Spleen (tissue), 11 donors: ENCODE data around the gene BNC2. TPM values are rescaled to one million over a fixed set of nuclear protein-coding genes. Genes with fewer than 3 reads are reported as not detected.

Source experiments
- DNase-seq: peaks from one replicate; pipeline ENCODE4 v3.0.0-alpha.2; 2020
- H3K27ac ChIP-seq, 8 donors: fragments of 200-600 bp; sonication (generic) in 7 of 8; 1 replicate in 4 of 8; 2 replicates in 4 of 8; pipeline versions ENCODE4 v1.5.0 to v1.8.0; 2016 to 2021; ENCODE audit warnings: inconsistent platforms in 4 of 8, mild to moderate bottlenecking in 4 of 8, moderate library complexity in 1 of 8
- H3K27me3 ChIP-seq, 7 donors: fragments of 200-600 bp; sonication (generic) in 6 of 7; replicated peaks in 1 of 7; 1 replicate in 4 of 7; 2 replicates in 3 of 7; pipeline versions ENCODE4 v1.5.0 to v1.8.0; 2016 to 2021; ENCODE audit warnings: inconsistent platforms in 3 of 7, mild to moderate bottlenecking in 1 of 7
- H3K36me3 ChIP-seq, 6 donors: fragments of 200-600 bp; sonication (generic) in 5 of 6; 1 replicate in 4 of 6; 2 replicates in 2 of 6; pipeline versions ENCODE4 v1.5.0 to v1.8.0; 2016 to 2021; ENCODE audit warnings: inconsistent platforms in 2 of 6
- H3K4me1 ChIP-seq, 6 donors: fragments of 200-600 bp; sonication (generic) in 5 of 6; 1 replicate in 3 of 6; 2 replicates in 3 of 6; pipeline versions ENCODE4 v1.5.0 to v1.8.0; 2016 to 2021; ENCODE audit warnings: inconsistent platforms in 3 of 6
- H3K4me3 ChIP-seq, 8 donors: fragments of 200-600 bp; sonication (generic) in 7 of 8; 1 replicate in 4 of 8; 2 replicates in 4 of 8; pipeline versions ENCODE4 v1.5.0 to v1.8.0; 2016 to 2021; ENCODE audit warnings: inconsistent platforms in 4 of 8, mild to moderate bottlenecking in 4 of 8, moderate library complexity in 2 of 8
- H3K9me3 ChIP-seq, 8 donors: fragments of 200-600 bp; sonication (generic) in 7 of 8; 1 replicate in 4 of 8; 2 replicates in 4 of 8; pipeline versions ENCODE4 v1.5.0 to v1.8.0; 2016 to 2021; ENCODE audit warnings: inconsistent platforms in 4 of 8
- POLR2A ChIP-seq, 3 donors: fragments of 450-650 bp; IDR thresholded peaks; one replicate each; pipeline ENCODE4 v1.5.1; 2017; ENCODE audit warnings: antibody characterized with exemption in 3 of 3, mild to moderate bottlenecking in 1 of 3
- POLR2AphosphoS5 ChIP-seq, 3 donors: sonication (generic); formaldehyde crosslinking; IDR thresholded peaks; one replicate each; pipeline ENCODE4 v1.5.1; 2017; ENCODE audit warnings: antibody characterized with exemption in 3 of 3
- whole genome bisulfite sequencing, 5 donors: extraction: QIAGEN DNeasy Blood & Tissue Kit in 3 of 5; methylation state at CpG; one replicate each; pipeline versions ENCODE4 v1.1.5 to v1.1.7; 2013 to 2018; 5-methylcytosine and 5-hydroxymethylcytosine counted together
- intact Hi-C: fragments of 100-400 bp; cut with DNase I; formaldehyde crosslinking; loops from one replicate; pipeline ENCODE4 v1.15.0; 2023; ENCODE audit warnings: low total_unique reads
- polyA plus RNA-seq, 3 donors: library from polyadenylated mRNA; stranded (reverse); fragments of 200-250 nt; gene quantifications; one replicate each; pipeline ENCODE4 v1.2.1, GENCODE V29; 2013
- total RNA-seq, 7 donors: library from RNA; depleted of rRNA in 3 of 7; stranded (reverse); fragments of >200 nt in 3 of 7; fragmentation: NEBNext Ultra II Directional in 4 of 7; extraction: Animal tissue kit (Norgen Biotek cat#: 25700) in 4 of 7; gene quantifications; one replicate each; pipeline versions ENCODE4 v1.1.0 to v1.2.1, GENCODE V29; 2016 to 2021
- TF ChIP-seq, protein P1 (sequence below), 11 experiments: fragments of 200-600 bp in 7 of 11; fragments of 450-650 bp in 4 of 11; sonication (generic) in 4 of 11; IDR thresholded peaks in 8 of 11; conservative IDR thresholded peaks in 3 of 11; 1 replicate in 7 of 11; 2 replicates in 4 of 11; pipeline versions ENCODE4 v1.4.0 to v1.8.0; 2016 to 2021; ENCODE audit warnings: antibody characterized with exemption in 11 of 11, inconsistent platforms in 4 of 11, mild to moderate bottlenecking in 1 of 11
- donor health status: healthy with polysubstance abuse.
- donor health status: DM: no; HTN: no; CAD: no; lungs with moderate emphysema.
- donor health status: DM: no; HTN: no; CAD: no.
- donor health status: Bipolar disorder and iron deficiency.
- donor health status: healthy.
- donor health status: DM: no; HTN: no; CAD: no.
- donor health status: DM: yes; HTN: yes; CAD: no.

The BNC2 gene
- total and polyA plus RNA-seq, 10 donors: 0.07 to 4.3 (median 1.3) TPM

DNA sequence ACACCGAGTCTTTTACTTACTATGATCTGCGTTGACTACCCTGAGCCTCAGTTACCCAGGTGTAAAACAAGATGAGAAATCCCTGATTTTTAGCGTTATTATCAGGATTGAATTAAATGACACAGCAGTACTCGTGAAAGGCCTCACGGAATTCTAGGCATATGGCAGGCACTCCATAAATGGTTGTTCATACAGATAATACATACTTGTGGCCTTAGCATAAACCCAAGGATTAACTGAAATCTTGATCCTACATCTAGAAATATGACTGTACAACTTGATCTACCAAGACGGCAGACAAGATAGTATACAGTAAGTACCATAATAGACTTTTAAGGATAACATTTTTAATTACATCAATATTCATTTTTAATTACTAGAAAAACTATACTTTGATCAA is 409.8 kb downstream of the BNC2 start:
- TF ChIP-seq, protein P1, sequence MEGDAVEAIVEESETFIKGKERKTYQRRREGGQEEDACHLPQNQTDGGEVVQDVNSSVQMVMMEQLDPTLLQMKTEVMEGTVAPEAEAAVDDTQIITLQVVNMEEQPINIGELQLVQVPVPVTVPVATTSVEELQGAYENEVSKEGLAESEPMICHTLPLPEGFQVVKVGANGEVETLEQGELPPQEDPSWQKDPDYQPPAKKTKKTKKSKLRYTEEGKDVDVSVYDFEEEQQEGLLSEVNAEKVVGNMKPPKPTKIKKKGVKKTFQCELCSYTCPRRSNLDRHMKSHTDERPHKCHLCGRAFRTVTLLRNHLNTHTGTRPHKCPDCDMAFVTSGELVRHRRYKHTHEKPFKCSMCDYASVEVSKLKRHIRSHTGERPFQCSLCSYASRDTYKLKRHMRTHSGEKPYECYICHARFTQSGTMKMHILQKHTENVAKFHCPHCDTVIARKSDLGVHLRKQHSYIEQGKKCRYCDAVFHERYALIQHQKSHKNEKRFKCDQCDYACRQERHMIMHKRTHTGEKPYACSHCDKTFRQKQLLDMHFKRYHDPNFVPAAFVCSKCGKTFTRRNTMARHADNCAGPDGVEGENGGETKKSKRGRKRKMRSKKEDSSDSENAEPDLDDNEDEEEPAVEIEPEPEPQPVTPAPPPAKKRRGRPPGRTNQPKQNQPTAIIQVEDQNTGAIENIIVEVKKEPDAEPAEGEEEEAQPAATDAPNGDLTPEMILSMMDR (IDR thresholded peaks at IDR 0.05 in 8 of 11, conservative IDR thresholded peaks at IDR 0.05 in 3 of 11): no peak
- no peak for TF ChIP-seq POLR2AphosphoS5 (IDR thresholded peaks at IDR 0.05)
- TF ChIP-seq POLR2A (IDR thresholded peaks at IDR 0.05): no peak
- 92 to 98% (median 93%) methylated on average over 6 of the region's 6 CpGs for WGBS, 5 donors
- H3K4me3 ChIP-seq: no peak overlapping the region
- no peaks in the 10 kb centered on the region for H3K36me3 ChIP-seq
- H3K4me1 ChIP-seq: no peaks in the 10 kb centered on the region
- no peaks in the 10 kb centered on the region for H3K27me3 ChIP-seq
- no peak overlapping the region for H3K27ac ChIP-seq
- intact Hi-C loops: no loop called here
- DNase-seq: no peak
- peaks cover 0 to 6% (median 0%) of the 10 kb centered on the region in 8 donors for H3K9me3 ChIP-seq

DNA sequence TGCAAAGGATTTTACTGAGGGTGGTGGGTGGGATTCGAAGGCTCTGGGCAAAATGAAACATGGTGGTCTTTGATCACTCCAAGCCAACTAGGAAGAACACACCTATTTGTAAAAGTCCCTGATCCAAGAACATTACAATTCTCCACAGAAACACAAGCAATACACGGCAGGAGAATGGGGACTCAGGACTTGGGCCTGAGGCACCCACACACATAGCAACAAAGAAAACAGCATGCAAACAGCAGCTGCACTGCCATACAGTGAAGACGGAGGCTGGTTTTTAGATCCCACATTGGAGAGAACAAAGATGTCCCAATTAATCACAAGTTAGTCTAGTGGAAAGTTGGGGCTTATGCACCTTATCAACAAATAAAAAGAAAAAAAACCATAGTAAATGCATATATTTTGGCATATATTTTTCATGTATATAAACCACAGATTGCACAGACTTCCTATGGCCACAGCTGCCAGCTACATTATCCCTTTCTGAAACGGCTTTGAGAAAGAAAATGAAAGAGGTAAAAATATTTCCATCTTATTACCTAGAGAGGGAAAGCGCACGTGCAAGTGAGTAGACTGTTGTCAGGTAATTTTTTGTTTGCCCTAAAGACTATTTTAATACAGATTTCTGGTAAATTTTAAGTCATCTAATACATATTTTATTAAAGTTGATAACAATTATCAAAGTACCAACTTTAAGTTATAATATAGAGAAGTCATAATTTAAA is 410.9 kb downstream of the BNC2 start:
- TF ChIP-seq POLR2A (IDR thresholded peaks at IDR 0.05) (no peak), POLR2AphosphoS5 (IDR thresholded peaks at IDR 0.05) (no peak)
- TF ChIP-seq, protein P1 (IDR thresholded peaks at IDR 0.05 in 8 of 11, conservative IDR thresholded peaks at IDR 0.05 in 3 of 11): no peak
- intact Hi-C loops: no loop called here
- DNase-seq: no peak

DNA sequence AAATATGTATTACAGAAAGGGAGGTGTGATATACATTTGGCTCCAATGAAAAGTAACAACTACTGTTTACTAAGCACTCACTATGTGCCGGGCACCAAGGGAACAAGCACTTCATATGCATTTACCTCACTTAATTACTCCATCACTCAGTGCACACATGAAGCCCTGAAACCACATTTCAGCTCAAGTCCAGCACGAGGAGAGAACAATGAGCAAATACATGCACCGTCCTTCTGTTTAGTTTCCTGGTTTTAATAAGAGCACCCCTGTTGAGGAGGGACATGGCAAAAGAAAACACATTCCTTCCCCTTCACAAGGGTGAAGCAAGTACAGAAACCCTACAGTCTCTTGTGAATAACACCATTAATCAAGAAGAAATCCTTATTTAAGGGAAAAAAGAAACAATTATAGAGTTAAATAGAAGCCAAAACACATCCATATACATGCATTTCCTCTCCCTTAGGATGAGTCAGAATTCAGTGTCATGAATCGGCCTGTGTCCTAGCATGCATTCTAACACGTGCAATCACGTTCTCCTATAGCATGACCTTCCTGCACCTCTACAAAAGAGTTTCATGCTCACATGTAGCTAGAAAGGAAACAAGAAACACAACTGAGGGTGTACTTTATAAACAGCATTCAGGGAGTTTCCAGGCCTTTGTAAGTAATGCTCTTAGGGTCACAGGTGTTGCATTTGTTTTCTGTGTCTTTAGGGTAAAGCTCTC is 411.6 kb downstream of the BNC2 start:
- intact Hi-C loops: no loop called here
- Histone ChIP-seq H3K27ac (no peak overlapping the region), H3K36me3 (no peaks in the 10 kb centered on the region), H3K27me3 (no peaks in the 10 kb centered on the region), H3K4me3 (no peak overlapping the region), H3K4me1 (no peaks in the 10 kb centered on the region), H3K9me3 (no peaks in the 10 kb centered on the region)
- WGBS, 5 donors: 71 to 85% (median 77%) methylated on average over 6 of the region's 6 CpGs
- TF ChIP-seq POLR2A (IDR thresholded peaks at IDR 0.05): no peak
- TF ChIP-seq POLR2AphosphoS5 (IDR thresholded peaks at IDR 0.05): no peak
- TF ChIP-seq, protein P1 (IDR thresholded peaks at IDR 0.05 in 8 of 11, conservative IDR thresholded peaks at IDR 0.05 in 3 of 11): no peak
- no peak for DNase-seq

More for the DNA sequence above, 410.9 kb downstream of the BNC2 start:
- H3K27me3 ChIP-seq: no peaks in the 10 kb centered on the region
- no peaks in the 10 kb centered on the region for H3K4me1 ChIP-seq
- no peaks in the 10 kb centered on the region for H3K36me3 ChIP-seq
- 76 to 88% (median 84%) methylated on average over 6 of the region's 6 CpGs for WGBS, 5 donors
- H3K4me3 ChIP-seq: no peak overlapping the region
- no peak overlapping the region for H3K27ac ChIP-seq
- H3K9me3 ChIP-seq: no peaks in the 10 kb centered on the region

DNA sequence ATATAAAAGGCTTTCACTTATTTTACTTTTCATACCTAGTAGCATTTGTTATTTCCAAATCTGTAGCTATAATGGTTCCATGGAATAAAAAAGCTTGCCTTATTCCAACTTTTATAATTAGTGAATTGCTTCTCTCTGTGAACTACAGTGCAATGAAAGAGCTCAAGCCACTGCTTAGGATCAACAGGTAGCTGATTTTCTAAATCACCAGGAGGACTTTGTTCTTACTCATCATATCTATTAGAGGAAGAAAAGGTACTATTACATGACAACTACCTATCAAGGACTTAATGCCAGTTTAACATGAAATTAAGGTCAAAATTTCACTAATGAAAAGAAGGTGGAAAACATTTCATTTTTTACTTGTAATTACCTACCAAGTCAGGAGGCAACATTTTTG is 414.6 kb downstream of the BNC2 start:
- Histone ChIP-seq H3K4me1 (no peaks in the 10 kb centered on the region), H3K27ac (no peak overlapping the region), H3K27me3 (no peaks in the 10 kb centered on the region), H3K4me3 (no peak overlapping the region), H3K36me3 (no peaks in the 10 kb centered on the region), H3K9me3 (no peaks in the 10 kb centered on the region)
- TF ChIP-seq, protein P1 (IDR thresholded peaks at IDR 0.05 in 8 of 11, conservative IDR thresholded peaks at IDR 0.05 in 3 of 11): no peak
- TF ChIP-seq POLR2A (IDR thresholded peaks at IDR 0.05): no peak
- TF ChIP-seq POLR2AphosphoS5 (IDR thresholded peaks at IDR 0.05): no peak
- intact Hi-C loops: no loop called here
- DNase-seq: no peak
